GM21367 (cell line): Measurements from ENCODE around the gene PRKCZ.

ENCODE experiments used
- ATAC-seq: cut with Tn5 transposase; IDR thresholded peaks from one replicate; pipeline ENCODE4 v1.9.1; 2021; ENCODE audit not compliant: unreplicated experiment

The PRKCZ gene

DNA sequence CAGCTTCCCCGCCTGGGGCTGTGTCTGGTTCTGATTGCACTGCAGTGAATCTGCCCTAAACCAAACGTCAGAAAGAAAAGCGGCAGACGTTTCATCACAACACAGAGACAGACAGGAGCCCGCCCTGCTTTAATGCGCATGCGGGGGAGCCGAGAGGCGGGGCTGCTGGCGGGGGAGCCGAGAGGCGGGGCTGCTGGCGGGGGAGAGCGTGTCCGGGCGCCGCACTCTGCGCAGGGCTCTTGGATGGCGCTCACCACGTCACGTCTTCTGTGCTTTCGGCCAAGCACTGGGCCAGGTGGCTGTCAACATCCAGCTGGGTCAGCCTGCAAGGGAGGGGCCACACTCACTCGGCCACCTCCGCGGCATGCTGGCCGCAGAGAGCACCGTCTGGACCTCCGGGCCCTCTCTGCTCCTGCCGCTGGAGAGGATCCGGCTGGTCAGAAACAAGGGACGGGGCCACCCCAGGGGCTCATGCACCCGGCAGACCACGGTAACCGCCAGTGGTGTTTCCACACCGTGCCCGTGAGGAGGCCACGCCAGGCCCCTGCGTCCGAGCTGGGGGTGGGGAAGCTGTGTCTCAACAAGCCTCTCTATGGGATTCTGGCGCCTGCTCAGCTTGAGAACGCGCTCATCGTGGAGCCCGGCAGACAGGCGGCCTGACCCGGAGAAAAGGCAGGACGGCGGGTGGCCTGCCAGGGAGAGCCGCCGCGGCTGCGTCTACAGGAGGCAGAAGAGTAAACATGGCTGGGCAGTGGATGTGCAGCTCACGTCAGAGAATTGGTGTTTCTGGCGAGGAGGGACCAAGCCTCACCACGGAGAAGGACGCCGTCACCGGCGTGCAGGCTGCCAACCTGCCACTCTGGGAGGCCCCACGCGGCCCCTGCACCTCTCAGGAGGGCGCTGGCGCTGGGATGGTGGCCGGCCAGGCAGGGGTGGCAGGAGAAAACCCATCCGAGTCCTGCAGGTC, 139.5 kb downstream of the PRKCZ start:
- peak; percentile 58 for ATAC-seq

DNA sequence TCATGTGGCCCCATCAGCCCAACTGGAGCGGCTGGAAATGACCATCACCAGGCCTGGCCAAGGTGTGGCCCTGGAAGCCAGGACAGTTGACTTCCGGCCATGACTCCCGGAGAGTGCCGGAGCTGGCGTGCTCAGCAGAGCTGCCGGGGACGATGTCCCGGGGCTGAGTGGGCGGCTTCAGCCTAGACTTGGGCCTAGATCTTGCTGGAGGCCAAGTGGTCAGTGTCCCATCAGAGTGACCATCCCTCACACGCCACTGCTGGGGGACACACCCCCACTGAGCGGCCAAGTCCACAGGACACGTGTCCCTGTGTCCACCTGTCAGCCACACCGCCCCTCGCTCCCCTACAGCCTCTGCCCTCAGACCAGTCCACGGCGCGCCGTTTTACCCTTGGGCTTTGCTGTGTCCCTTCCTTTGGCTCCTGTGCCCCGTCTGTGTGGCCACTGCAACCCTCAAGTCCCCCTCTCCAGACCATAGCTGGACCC, 140.3 kb downstream of the PRKCZ start:
- ATAC-seq, result no peak

DNA sequence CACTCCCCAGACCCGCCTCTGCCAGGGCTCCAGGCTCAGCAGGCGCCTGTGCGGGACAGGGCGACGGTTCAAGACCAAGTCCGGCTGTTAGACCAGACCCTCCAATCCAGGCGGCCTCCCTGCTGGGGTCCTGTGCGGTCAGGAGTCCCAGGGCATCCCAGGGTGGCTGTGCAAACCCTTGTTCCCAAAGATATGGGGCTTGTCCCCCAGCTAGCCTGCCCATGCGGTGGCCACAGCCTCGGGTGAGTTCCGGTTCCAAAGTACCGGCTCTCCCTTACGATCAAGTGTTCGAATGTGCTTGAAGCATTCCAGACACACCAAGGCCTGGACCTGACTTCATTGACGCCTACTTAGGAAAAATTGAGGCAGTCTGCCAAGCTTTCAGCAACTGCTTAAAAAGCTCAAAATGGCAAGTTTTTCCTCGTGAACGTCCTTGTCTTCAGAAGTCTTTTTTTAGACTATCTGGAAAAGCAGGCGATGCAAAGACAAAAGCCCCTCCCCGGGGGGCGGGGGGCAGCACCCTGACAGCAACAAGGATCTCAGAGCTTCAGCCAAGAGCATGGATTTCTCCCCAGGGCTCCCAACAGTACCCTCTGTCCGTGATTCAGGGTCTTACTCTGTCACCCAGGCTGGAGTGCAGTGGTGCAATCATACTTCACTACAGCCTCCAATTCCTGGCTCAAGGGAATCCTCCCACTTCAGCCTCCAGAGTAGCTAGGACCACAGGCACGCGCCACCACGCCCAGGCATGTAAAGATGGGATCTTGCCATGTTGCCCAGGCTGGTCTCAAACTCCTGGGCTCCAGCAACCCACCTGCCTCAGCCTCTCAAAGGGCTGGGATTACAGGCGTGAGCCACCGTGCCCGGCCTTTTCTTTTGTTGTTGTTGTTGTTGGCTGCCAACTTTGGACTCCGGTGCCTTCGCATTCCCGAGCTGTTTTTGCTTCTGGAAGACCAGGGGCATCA, 142.1 kb downstream of the PRKCZ start:
- ATAC-seq, result no peak

DNA sequence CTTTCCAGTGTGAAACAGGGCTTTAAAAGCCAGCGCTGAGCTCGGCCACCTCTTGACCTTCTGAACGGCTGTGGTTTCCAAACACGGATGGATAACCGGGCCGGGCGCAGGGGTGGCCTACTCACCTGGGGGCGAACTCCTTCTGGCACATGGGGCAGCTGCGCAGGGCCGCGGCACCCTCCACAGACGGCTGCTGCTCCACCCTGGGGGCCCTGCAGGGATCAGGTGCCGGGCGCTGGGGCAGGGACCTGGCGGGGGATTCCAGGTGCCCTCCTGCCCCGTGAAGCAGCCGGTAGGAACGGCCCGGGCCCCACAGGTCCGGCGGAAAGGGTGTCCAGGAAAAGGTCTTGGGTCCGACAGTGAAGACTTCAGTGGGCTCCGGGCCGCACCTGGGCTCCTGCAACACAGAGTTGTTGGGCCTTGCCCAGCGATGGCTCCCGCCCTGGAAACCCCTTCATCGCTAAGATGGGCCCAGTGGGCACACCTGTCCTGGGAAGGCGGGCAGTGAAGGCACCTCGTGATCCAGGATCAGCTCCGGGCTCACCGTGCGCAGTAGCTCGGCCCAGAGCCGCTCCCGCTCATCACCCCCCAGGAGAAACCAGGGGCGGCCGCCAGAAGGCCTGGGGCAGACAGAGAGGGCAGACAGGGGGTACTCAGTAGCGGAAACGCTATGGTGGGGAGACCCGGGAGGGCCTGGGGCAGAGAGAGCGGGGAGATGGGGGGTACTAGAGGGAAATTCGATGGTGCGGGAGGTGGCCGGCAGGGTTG, 143.5 kb downstream of the PRKCZ start:
- no peak for ATAC-seq

DNA sequence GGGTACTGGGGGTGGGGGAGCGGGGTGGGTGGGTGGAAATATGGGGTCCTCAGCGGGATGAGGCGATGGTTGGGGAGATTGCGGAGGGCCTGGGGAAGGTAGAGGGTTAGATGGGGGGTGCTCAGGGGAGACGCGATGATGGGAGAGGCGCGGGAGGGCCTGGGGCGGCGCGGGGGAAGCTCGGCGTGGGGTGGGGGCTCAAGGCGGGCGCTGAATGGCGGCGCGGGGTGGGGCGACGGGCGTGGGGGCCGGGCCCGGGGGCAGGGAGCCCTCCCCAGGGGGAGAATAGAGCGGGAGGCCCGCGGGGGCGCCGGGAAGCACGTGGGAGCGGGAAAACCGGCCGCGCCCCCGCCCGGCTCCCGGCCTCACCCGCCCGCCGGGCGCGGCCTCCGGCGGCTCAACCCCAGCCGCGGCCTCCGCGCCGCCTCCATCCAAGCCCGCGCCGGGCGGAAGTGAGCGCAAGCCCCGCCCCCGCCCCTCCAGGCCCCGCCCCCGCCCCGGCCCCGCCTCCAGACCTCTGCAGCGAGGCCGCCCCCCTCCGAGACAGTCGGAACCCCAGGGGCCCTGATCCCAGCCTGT, 144.2 kb downstream of the PRKCZ start, which contains the start of gene FAAP20:
Gene FAAP20 (minus strand): TSS at position 454 of the 579 bp plus-strand sequence. CDS start 23 bp downstream, at position 431.
- ATAC-seq, result peak; percentile 23

DNA sequence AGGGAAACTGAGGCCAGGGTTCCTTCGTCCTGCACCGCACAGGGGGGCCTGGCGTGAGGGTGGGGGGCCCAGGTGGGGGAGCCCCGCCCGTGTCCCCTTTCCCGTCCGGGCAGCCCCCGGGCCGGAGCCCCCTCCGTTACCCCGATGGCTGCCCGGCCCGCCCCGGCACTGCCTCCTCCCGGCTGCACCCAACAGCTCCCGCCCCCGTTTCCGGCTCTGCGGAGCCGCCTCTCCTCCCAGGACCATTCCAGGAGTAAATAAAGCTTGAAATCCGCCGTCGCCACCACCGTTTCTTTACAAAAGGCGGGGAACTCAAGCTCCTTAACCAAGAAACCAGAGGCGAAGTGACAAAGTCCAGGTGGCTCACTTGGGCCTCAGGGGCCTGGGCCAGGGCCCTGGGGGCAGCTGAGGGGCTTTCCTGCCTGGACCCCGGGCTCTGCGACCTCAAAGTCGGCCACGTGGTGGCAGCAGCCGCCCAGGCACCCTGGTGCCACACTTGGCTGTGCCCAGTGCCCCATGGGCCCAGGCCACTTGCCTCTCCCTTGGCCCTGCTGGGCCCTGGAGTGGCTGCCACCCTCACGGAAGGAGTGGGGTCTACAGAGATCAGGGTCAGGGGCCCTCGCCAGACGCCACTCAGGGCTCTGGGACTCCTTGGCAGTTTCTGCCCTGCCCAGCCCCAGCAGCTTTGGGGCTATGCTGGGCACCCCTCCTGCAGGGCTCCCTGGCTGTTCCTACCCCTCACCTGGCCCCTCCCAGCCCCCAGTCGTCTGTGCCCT, 144.9 kb downstream of the PRKCZ start:
- ATAC-seq, result peak; percentile 46

DNA sequence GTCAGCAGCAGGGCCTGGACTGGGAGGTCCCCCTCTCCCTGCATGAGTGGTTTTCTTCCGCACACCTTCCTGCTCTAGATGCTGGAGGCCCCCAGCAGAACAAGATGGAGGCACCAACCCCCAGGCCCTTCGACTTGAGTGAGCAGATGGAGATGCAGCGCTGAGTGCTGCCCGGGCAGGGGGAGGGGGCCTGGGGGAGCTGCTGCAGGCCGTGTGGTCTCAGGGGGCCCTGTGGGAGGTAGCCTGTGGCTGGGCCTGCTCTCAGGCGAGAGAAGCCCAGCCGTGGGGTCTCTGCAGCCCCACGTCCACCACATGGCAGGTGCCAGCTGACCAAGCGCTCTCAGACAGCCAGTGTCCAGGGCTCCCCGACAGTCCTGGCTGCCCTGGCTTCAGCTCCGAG, 145.6 kb downstream of the PRKCZ start:
- ATAC-seq, result no peak

DNA sequence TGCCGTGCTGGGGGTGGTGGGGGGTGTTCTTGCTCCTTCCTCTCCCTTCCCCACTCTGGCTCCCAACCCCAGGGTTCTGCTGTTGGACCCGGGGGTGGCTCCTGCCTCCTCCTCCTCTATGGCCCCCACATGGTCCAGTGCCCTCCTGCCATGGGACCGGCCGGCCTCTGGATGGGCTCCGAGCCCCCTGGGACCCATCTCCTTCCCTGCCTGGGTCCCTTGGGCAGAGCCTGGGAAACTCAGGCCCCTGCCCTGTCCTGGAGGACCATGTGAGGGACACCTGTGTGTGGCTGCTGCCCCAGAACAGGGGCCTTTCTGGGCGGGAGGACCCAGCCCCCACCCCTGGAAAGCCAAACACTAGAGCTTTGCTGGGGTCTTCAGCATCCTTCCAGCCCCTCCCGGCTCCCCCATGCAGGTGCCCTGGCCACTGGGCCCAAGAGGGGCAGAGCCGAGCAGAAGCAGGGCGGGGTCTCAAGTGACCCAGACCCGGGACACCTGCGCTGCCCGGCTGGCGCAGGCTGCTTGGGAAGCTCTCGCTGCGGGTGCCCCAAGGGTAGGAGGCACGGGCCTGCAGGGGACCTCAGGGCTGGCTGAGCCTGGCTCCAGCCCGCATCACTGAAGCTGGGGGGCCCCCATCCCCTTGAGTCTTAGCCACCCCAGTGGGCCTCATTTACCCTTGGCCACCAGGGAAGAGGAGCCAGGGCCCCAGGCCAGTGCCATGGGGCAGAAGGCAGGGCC, 146.9 kb downstream of the PRKCZ start:
- ATAC-seq, result no peak

DNA sequence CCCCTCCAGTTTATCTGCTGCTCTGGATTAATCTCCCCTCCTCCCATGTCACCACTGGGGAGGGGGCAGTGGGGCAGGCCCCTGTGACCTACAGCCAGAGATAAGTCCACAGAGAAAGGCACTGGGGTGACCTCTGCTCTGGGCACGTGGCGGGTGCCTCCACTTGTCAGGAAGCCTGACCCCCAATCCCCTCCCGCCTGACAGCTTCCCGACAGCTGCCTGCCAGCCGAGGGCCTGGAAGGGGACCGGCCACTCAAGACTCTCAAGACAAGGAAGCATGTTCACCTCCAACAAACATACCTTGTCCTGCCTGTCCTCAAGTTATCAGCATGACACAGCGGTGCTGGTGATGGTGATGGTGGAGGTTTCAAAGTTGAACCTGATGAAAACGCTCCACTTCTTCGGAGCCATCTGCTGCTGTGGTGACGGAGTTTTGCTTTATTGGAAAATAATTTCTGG, 147.5 kb downstream of the PRKCZ start:
- ATAC-seq, result no peak

DNA sequence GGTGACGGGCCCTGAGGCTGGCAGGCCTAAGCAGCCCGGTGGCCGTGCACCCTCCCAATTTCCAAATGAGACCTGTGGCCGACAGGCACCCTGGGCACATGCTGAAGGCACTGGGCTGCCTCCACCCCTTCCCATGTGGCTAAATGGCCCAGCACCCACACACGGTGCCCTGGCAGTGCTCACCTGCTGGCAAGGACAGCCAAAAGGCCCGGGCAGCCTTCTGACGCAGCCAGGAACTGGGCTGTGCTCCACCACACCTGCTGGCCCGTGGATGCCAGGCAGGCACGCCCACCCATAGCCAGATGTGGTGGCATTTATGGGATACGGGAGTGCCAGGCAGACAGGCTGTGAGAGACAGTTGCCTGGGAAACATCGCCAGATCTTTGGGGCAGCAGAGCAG, 148.4 kb downstream of the PRKCZ start:
- ATAC-seq, result no peak

DNA sequence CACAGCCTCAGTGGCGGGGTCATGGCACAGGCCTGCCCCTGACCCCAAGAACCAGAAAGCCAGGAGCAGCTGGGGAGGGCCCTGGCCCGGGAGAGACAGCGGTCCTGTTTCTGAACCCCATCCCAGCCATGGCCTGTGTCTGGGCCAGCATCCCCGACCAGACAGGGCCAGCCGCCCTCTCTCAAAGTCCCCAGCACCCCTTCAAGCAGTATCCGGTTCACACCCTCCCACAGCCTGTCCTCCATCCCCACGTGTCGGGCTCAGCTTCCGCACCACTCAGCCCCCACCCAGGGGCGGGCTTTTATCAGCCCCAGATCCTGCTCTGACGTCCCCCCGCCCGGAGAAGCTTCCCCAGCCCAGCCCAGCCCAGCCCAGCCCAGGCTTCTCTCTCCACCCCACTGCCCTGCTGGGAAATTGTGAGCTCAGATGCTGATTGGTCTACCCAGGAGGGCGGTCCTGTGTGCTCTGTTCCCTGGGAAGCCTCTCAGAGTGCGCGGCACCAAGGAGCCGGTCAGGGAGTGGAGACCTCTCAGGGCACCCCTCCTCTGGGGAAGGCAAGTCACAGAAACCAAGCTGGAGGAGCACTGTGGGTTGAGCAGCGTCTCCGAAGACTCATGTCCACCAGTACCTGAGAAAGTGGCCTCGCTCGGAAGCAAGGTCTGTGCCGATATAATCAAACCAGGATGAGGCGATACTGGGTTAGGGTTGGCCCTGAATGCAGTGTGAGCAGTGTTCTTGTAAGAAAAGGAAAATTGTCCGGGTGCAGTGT, 149.0 kb downstream of the PRKCZ start:
- ATAC-seq, result peak; percentile 37

DNA sequence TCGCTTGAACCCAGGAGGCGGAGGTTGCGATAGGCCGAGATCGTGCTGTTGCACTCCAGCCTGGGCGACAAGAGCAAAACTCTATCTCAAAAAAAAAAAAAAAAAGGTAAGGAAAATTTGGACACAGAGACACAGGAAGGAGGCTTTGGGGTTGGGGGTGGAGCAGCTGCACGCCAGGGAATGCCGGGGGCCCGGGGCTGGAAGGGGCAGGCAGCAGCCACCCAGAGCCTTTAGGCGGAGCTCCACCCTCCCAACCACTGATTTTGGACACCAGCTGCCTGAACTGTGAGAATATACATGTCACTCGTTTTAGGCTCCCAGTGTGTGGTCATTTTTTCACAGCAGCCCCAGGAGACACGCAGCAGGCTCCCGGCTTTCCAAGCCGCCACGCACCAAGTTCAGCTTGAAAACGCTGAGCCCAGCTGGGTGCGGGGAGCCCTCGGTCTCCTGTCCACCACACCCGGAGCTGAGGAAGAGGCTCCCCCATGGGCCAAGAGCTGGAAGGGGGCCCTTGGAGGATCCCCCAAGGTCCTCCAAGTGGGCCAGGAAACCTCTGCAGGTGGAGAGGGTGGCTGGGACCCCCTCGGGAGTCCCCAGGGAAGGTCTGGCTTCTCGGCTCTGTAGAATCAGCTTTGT, 150.2 kb downstream of the PRKCZ start:
- no peak for ATAC-seq

DNA sequence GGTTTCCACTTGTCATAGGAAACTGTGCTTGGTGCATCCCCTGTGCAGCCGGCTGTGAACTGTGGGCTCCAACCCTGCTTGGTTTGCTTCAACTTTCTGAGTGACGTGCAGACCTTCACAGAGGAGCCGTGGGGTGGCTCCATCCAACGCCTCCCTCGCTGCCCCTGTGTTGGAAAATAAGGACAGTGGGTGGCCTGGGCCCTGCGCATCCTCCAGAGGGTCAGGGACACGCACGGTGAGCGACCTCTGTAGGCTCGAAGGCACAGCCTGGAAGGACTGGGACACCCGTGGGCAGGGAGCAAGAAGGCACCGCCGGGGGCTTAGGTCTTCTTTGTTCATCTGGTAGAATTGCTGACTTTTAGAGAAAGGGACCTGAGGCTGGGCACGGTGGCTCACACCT, 150.9 kb downstream of the PRKCZ start:
- ATAC-seq, result no peak

DNA sequence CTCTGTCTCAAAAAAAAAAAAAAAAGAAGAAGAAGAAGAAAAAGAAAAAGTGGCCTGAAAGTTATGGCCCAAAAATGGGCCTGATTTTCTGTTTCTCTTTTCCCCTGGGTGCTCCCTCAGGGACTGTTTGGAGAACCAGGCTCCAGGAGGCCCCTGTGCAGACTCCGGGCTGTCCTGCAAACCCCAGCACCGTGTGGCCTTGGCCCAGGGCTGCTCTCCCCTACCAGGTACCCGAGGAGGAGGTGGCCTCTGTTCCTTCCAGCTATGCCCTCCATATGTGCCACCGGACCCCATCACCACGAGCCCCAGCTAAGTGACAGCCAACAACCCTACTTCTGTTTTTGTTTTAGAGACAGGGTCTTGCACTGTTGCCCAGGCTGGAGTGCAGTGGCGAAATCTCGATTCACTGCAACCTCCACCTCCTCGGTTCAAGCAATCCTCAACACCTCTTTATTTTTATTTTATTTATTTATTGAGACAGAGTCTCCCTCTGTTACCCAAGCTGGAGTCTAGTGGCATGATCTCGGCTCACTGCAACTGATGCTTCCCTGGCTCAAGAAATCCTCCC, 151.9 kb downstream of the PRKCZ start:
- ATAC-seq, result no peak

DNA sequence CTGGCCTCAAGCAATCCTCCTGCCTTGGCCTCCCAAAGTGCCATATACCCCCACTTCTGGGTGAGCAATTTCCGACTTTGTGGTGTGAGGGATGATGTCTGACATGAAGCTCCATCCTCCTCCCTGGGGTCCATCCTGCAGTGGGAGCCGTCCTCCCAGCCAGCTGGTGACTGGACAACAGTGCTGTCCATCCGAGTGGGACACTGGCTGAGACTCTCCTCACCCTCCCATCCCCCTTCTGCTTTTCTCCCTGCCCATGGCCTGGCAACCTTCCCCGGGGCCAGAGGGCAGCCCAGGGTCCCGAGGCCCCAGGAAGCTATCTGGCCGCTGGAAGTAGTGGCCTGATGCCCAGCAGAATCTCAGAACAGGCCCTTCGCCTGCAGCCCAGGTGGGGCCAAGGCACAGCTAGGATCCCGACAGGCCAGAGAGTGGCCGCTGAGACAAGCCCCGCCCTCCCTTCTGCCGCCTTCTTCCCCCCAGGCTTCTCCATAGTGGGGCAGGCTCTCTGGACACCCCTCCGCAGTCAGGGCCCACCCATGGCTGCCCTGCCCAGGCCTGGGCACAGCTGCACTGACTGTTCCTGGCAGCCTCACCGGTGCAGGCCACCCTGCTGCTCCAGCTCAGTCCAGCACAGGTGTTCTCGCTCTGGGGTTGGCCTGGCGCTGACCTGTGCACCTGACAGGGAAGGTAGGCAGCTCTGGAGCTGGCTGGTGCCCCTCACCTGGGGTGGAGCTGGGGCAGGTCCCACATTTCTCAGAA, 152.8 kb downstream of the PRKCZ start:
- no peak for ATAC-seq

DNA sequence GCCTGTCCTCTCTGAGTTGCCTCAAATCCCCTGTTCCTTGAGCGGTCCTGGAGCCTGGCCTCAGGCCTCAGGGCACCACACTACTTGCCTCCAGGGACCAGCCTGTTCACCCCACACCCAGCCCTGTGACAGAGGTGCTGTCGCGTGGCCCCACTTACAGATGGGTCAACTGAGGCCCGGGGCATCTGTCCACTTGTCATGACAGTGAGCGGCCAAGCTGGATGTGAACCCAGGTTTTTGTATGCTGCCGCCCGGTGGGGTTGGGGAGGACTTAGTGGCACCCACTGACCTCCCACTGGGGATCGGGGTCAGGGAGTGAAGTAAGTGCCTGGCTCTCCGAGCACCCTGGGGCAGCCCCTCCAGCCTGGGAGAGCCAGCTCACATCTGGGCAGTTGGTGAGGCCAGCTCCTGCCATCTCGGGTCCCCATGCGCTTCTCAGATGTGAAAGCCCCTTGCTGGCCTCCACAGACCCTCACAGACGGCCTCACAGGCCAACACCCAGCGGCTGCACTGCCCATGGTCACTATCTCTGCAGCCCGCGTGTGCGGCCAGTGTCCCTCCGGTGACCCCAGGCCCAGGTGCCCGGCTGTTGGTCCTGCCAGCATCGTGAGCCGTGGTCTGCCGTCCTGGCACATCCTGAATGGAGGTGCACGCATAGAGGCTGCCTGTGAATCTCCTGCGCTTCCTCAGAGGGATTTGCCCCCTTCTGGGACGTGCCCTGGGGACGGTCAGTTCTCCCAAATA, 153.6 kb downstream of the PRKCZ start:
- no peak for ATAC-seq
